H1 (cell line): ENCODE results near the gene CFAP100. TPM values are rescaled to one million over a fixed set of nuclear protein-coding genes. Genes with fewer than 3 reads are reported as not detected.

Experiments used
- CTCF ChIA-PET: fragments of 300-600 bp; sonication (Branson Sonifier 250); formaldehyde crosslinking; loops from one replicate; lab custom pipeline; 2021; ENCODE audit not compliant: partially characterized antibody; lab: Charles Lee
- POLR2A ChIA-PET: fragments of 300-600 bp; sonication (Branson Sonifier 250); formaldehyde crosslinking; loops from one replicate; lab custom pipeline; 2021; ENCODE audit warnings: inconsistent platforms; ENCODE audit not compliant: partially characterized antibody; lab: Charles Lee
- DNase-seq, 2 experiments: peaks; one replicate each; pipeline versions ENCODE4 v3.0.0 to v3.0.0-alpha.2; 2010 to 2022; ENCODE audit warnings: low spot score in 2 of 2, low read depth in 1 of 2, mixed read lengths in 1 of 2
- FAIRE-seq: peaks from 2 replicates; lab custom pipeline; 2011; peaks lifted over from hg19 to GRCh38; lab: Jason Lieb, UNC
- H2AFZ ChIP-seq: 2 replicates; pipeline ENCODE4 v1.8.1; 2012; ENCODE audit warnings: low read length, inconsistent platforms
- H2AK5ac ChIP-seq: 2 replicates; pipeline ENCODE4 v1.6.1; 2013; ENCODE audit warnings: low read depth, low read length
- H2BK120ac ChIP-seq: replicated peaks from 2 replicates; pipeline ENCODE3; 2013; ENCODE audit warnings: low read depth, low read length, inconsistent platforms
- H2BK12ac ChIP-seq: 2 replicates; pipeline ENCODE4 v1.6.1; 2013; ENCODE audit warnings: low read depth, low read length
- H2BK15ac ChIP-seq: 2 replicates; pipeline ENCODE4 v1.6.1; 2013; ENCODE audit warnings: low read length
- H2BK20ac ChIP-seq: 2 replicates; pipeline ENCODE4 v1.6.1; 2013; ENCODE audit warnings: low read length
- H2BK5ac ChIP-seq: 2 replicates; pipeline ENCODE4 v1.6.1; 2013; ENCODE audit warnings: low read depth, low read length
- H3K14ac ChIP-seq: 2 replicates; pipeline ENCODE4 v1.6.1; 2013; ENCODE audit warnings: inconsistent platforms; ENCODE audit not compliant: insufficient read length
- H3K18ac ChIP-seq: 2 replicates; pipeline ENCODE4 v1.6.1; 2013; ENCODE audit warnings: low read length; ENCODE audit errors: extremely low read depth
- H3K23ac ChIP-seq: 2 replicates; pipeline ENCODE4 v1.6.1; 2013; ENCODE audit warnings: inconsistent platforms; ENCODE audit not compliant: insufficient read length
- H3K23me2 ChIP-seq: 2 replicates; pipeline ENCODE4 v1.6.1; 2013; ENCODE audit warnings: low read depth, low read length
- H3K27ac ChIP-seq: 2 replicates; pipeline ENCODE4 v1.6.1; 2011; ENCODE audit warnings: low read depth, low read length, inconsistent platforms
- H3K27me3 ChIP-seq, 4 experiments: replicated peaks in 1 of 4; 1 replicate in 1 of 4; 2 replicates in 3 of 4; pipeline versions ENCODE4 v1.6.1 to v1.8.1; 2011 to 2013; ENCODE audit warnings: low read length in 3 of 4, mild to moderate bottlenecking in 3 of 4, inconsistent platforms in 2 of 4, mixed read lengths in 2 of 4, moderate library complexity in 1 of 4; ENCODE audit not compliant: control insufficient read depth in 3 of 4, insufficient read depth in 3 of 4; ENCODE audit errors: extremely low read depth in 1 of 4
- H3K36me3 ChIP-seq, 4 experiments: 2 replicates each; pipeline versions ENCODE4 v1.6.1 to v1.8.1; 2011 to 2013; ENCODE audit warnings: mild to moderate bottlenecking in 4 of 4, low read length in 3 of 4, moderate library complexity in 2 of 4, control low read depth in 1 of 4, inconsistent platforms in 1 of 4; ENCODE audit not compliant: insufficient read depth in 4 of 4, control insufficient read depth in 2 of 4
- H3K4ac ChIP-seq: replicated peaks from 2 replicates; pipeline ENCODE3; 2013; ENCODE audit warnings: low read length, low read depth, mixed read lengths, inconsistent platforms; ENCODE audit not compliant: insufficient read length
- H3K4me1 ChIP-seq, 4 experiments: replicated peaks in 1 of 4; 1 replicate in 1 of 4; 2 replicates in 3 of 4; pipeline versions ENCODE4 v1.6.1 to v1.8.1; 2011 to 2013; ENCODE audit warnings: low read length in 3 of 4, inconsistent platforms in 2 of 4, mixed read lengths in 1 of 4; ENCODE audit not compliant: insufficient read depth in 4 of 4, control insufficient read depth in 3 of 4
- H3K4me2 ChIP-seq, 2 experiments: 2 replicates each; pipeline versions ENCODE4 v1.6.1 to v1.8.1; 2011 to 2013; ENCODE audit warnings: low read depth in 2 of 2, low read length in 2 of 2, control low read depth in 1 of 2, inconsistent platforms in 1 of 2, mild to moderate bottlenecking in 1 of 2; ENCODE audit not compliant: insufficient read depth in 1 of 2
- H3K4me3 ChIP-seq, 4 experiments: fragments of 200-600, 300-600 bp in 1 of 4; sonication (generic), shearing (Covaris generic), sonication (Bioruptor Twin) in 1 of 4; 2 replicates each; pipeline versions ENCODE4 v1.5.1 to v1.8.1; 2011 to 2016; ENCODE audit warnings: low read length in 4 of 4, low read depth in 3 of 4, control low read depth in 2 of 4, inconsistent platforms in 2 of 4, mild to moderate bottlenecking in 2 of 4, mixed read lengths in 1 of 4, moderate library complexity in 1 of 4; ENCODE audit not compliant: insufficient read depth in 2 of 4; ENCODE audit errors: extremely low read depth in 1 of 4
- H3K56ac ChIP-seq: replicated peaks from 2 replicates; pipeline ENCODE3; 2013; ENCODE audit warnings: low read depth, mild to moderate bottlenecking, mixed read lengths, low read length, inconsistent platforms; ENCODE audit not compliant: insufficient read length
- H3K79me1 ChIP-seq: 2 replicates; pipeline ENCODE4 v1.6.1; 2013; ENCODE audit warnings: low read depth, low read length, control low read depth
- H3K79me2 ChIP-seq, 2 experiments: 2 replicates each; pipeline versions ENCODE4 v1.6.1 to v1.8.1; 2012 to 2013; ENCODE audit warnings: low read length in 2 of 2, mild to moderate bottlenecking in 2 of 2, inconsistent platforms in 1 of 2; ENCODE audit not compliant: insufficient read depth in 2 of 2, control insufficient read depth in 1 of 2
- H3K9ac ChIP-seq, 4 experiments: replicated peaks in 1 of 4; 1 replicate in 1 of 4; 2 replicates in 3 of 4; pipeline versions ENCODE4 v1.6.1 to v1.8.1; 2011 to 2013; ENCODE audit warnings: low read depth in 3 of 4, low read length in 3 of 4, control low read depth in 2 of 4, mild to moderate bottlenecking in 2 of 4, moderate library complexity in 2 of 4, inconsistent platforms in 1 of 4; ENCODE audit errors: extremely low read depth in 1 of 4
- H3K9me3 ChIP-seq, 2 experiments: 2 replicates each; pipeline versions ENCODE4 v1.6.1 to v1.8.1; 2012 to 2013; ENCODE audit warnings: mild to moderate bottlenecking in 2 of 2, moderate library complexity in 2 of 2, control low read depth in 1 of 2, inconsistent platforms in 1 of 2, low read depth in 1 of 2, low read length in 1 of 2, mixed read lengths in 1 of 2; ENCODE audit not compliant: insufficient read depth in 2 of 2
- H4K20me1 ChIP-seq, 2 experiments: replicated peaks in 1 of 2; 2 replicates each; pipeline versions ENCODE3 to v1.8.1; 2011 to 2013; ENCODE audit warnings: inconsistent platforms in 2 of 2, low read length in 2 of 2, mild to moderate bottlenecking in 1 of 2; ENCODE audit not compliant: insufficient read depth in 2 of 2, control insufficient read depth in 1 of 2
- H4K5ac ChIP-seq: 2 replicates; pipeline ENCODE4 v1.6.1; 2013; ENCODE audit warnings: low read length, low read depth, mixed read lengths, inconsistent platforms; ENCODE audit not compliant: insufficient read length
- H4K8ac ChIP-seq: 2 replicates; pipeline ENCODE4 v1.8.0; 2013; ENCODE audit warnings: mild to moderate bottlenecking, moderate library complexity, low read length, inconsistent platforms; ENCODE audit not compliant: insufficient read depth; ENCODE audit errors: extremely low read depth
- H4K91ac ChIP-seq: replicated peaks from 2 replicates; pipeline ENCODE3; 2013; ENCODE audit warnings: low read length, mixed read lengths, inconsistent platforms; ENCODE audit not compliant: insufficient read length
- CHD2 ChIP-seq: IDR thresholded peaks from 2 replicates; pipeline ENCODE4 v1.6.1; 2012; ENCODE audit warnings: low read length, improper control_type of control experiment
- CTBP2 ChIP-seq: IDR thresholded peaks from 2 replicates; pipeline ENCODE4 v1.7.0; 2011; ENCODE audit warnings: borderline replicate concordance, mild to moderate bottlenecking, moderate library complexity, mixed read lengths, low read length; ENCODE audit not compliant: insufficient read depth, insufficient read length
- EP300 ChIP-seq, 2 experiments: IDR thresholded peaks; 1 replicate in 1 of 2; 2 replicates in 1 of 2; pipeline ENCODE4 v1.6.1; 2011 to 2012; ENCODE audit warnings: low read depth in 2 of 2, low read length in 2 of 2, mild to moderate bottlenecking in 2 of 2, borderline replicate concordance in 1 of 2, inconsistent platforms in 1 of 2, moderate library complexity in 1 of 2
- FOSL1 ChIP-seq: IDR thresholded peaks from 2 replicates; pipeline ENCODE4 v1.6.1; 2011; ENCODE audit warnings: mild to moderate bottlenecking, low read depth, low read length, moderate library complexity; ENCODE audit not compliant: insufficient read depth
- GABPA ChIP-seq: IDR thresholded peaks from 2 replicates; pipeline ENCODE4 v1.6.1; 2011; ENCODE audit warnings: mild to moderate bottlenecking, low read length, moderate library complexity, borderline replicate concordance; ENCODE audit not compliant: insufficient read depth
- JUN ChIP-seq: IDR thresholded peaks from 2 replicates; pipeline ENCODE4 v1.6.1; 2011; ENCODE audit warnings: low read depth, mild to moderate bottlenecking, improper control_type of control experiment, low read length
- MAFK ChIP-seq: IDR thresholded peaks from 2 replicates; pipeline ENCODE4 v1.6.1; 2012; ENCODE audit warnings: low read depth, mild to moderate bottlenecking, improper control_type of control experiment, low read length
- SIX5 ChIP-seq: IDR thresholded peaks from 2 replicates; pipeline ENCODE4 v1.6.1; 2011; ENCODE audit warnings: mild to moderate bottlenecking, low read depth, low read length
- TCF12 ChIP-seq: IDR thresholded peaks from 2 replicates; pipeline ENCODE4 v1.6.1; 2011; ENCODE audit warnings: low read depth, mild to moderate bottlenecking, low read length
- WGBS, 2 experiments: shearing (Covaris generic) in 1 of 2; methylation state at CpG; one replicate each; pipeline versions ENCODE4 v1.1.6 to v1.1.7; 2013 to 2015; ENCODE audit warnings: low lambda C conversion rate in 2 of 2, mixed read lengths in 2 of 2, inconsistent platforms in 1 of 2, low coverage in 1 of 2, missing lambda C conversion rate in 1 of 2; ENCODE audit not compliant: insufficient replicate concordance in 2 of 2, insufficient coverage in 1 of 2, insufficient read length in 1 of 2; ENCODE audit errors: extremely low coverage in 1 of 2, missing lambda C conversion rate in 1 of 2; 5-methylcytosine and 5-hydroxymethylcytosine counted together
- polyA plus RNA-seq, 7 experiments: library from polyadenylated mRNA; depleted of rRNA in 3 of 7; stranded (reverse) in 5 of 7; unstranded in 2 of 7; fragments of >200 nt in 5 of 7; fragments of 200-250 nt in 2 of 7; gene quantifications; 1 replicate in 5 of 7; 2 replicates in 1 of 7; 4 replicates in 1 of 7; pipeline versions ENCODE4 v1.2.1 to v1.2.3, GENCODE V29; 2011 to 2013; ENCODE audit warnings: missing spikeins in 2 of 7, mixed read lengths in 2 of 7
- total RNA-seq: library from RNA; stranded (reverse); fragmentation: NEBNext Ultra II Directional; extraction: Animal tissue kit (Norgen Biotek cat#: 25700); gene quantifications from 2 replicates; pipeline ENCODE4 v1.2.1, GENCODE V29; 2021
- TF ChIP-seq, protein P1 (sequence below): IDR thresholded peaks from 2 replicates; pipeline ENCODE4 v1.6.1; 2011; ENCODE audit warnings: low read depth, mild to moderate bottlenecking, low read length; ENCODE audit not compliant: insufficient read depth

CFAP100 gene
- total and polyA plus RNA-seq, 2 of the 8 experiments (the other 6 are each of a cell fraction or from before 2014, with no cell fraction given): 0.17 TPM; not detected in 1

DNA sequence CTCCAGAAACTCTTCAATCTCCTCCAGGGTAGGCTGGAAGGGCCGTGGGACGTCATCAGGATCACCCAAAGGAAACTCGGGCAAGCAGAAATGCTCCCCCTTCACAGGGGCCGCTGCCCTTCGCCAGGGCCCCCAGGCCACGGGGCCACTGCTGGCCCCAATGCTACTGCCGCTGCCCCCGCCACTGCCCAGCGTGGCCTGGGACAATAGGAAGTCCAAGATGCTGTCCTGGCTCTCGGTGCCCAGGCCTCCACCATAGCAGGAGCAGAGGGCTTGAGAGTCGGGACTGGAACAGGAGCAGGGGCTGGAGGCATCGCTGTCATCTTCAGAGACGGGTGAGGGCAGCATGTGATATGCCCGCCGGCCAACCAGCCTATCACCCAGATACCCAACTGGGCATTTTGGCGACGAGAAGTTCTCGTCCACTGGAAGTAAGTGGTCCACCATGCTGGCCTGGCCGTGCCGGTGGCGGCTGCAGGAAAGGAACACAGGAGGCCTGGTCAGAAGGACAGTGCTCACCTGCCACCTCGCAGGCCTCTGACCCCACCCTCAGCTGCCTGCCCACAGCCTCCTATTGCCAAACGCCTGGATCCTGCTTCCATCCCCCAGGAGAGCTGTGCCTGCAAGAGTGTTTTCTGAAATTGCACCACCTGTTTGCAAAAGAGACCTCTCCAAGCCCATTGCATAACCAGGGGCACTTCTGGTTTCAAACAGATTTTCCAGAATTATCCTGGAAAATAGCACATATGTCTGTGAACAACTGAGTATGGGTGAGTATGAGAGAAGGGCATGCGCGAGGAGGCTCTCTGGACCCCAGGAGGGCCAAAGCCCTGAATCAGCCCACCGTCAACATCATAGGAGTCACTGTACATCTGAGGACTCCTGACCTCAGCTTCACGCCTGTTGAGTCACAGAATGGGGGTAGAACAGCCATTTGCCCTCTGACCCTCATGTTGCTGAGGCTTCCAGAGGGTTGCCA is 41.9 kb upstream of the CFAP100 start:
- Histone ChIP-seq H2BK5ac (no peak overlapping the region), H3K27ac (no peak overlapping the region), H4K20me1 (peaks cover 0 to 21% of the 10 kb centered on the region in 2 experiments), H4K5ac (no peak overlapping the region), H3K79me2 (peaks cover 0 to 18% of the 10 kb centered on the region in 2 experiments; a peak in 1 of 4 replicates), H3K4me1 (peaks cover 0 to 16% (median 8%) of the 10 kb centered on the region in 4 experiments; a peak in 5 of 7 replicates), H3K9ac (no peak overlapping the region), H2BK15ac (no peak overlapping the region), H3K18ac (no peak overlapping the region), H2BK12ac (no peak overlapping the region), H3K23ac (no peak overlapping the region), H3K4me3 (no peak overlapping the region), H3K79me1 (0 out of 2 replicates have a peak, but pooled peaks cover 3% of the 10 kb centered on the region), H2BK20ac (no peak overlapping the region), H2BK120ac (no peak overlapping the region), H3K9me3 (no peaks in the 10 kb centered on the region), H3K56ac (no peak overlapping the region), H4K91ac (no peak overlapping the region), H4K8ac (peak overlapping the region; percentile 72), H3K14ac (no peak overlapping the region), H3K23me2 (peaks cover 13% of the 10 kb centered on the region), H3K4ac (no peak overlapping the region), H3K36me3 (peaks cover 0 to 15% (median 10%) of the 10 kb centered on the region in 4 experiments; a peak in 5 of 8 replicates), H3K4me2 (no peak overlapping the region), H2AFZ (no peak overlapping the region), H3K27me3 (no peaks in the 10 kb centered on the region), H2AK5ac (no peak overlapping the region)
- ChIA-PET POLR2A (interaction anchor here (1.6 kb wide), 1 partner anchor 85 kb away, joined by 4 read pairs; no protein-coding TSS in a partner anchor), CTCF (interaction anchor here (0.9 to 2.1 kb wide), 4 partner anchors 8 to 219 kb away, joined by 3 to 8 read pairs (median 4); no protein-coding TSS in a partner anchor)
- WGBS, 2 experiments: 93% methylated on average over 25 of the region's 27 CpGs; no CpG with 5 or more reads in 1 of the 2 experiments
- FAIRE-seq: no peak
- no peak for DNase-seq
- TF ChIP-seq TCF12 (no peak), EP300 (IDR thresholded peaks at IDR 0.05; ENCODE audit: borderline replicate concordance in 1 of 2, low read depth in 2 of 2, low read length in 2 of 2) (no peak), SIX5 (no peak), GABPA (no peak), CHD2 (no peak), MAFK (no peak), CTBP2 (no peak), FOSL1 (no peak), JUN (no peak)
- TF ChIP-seq, protein P1, sequence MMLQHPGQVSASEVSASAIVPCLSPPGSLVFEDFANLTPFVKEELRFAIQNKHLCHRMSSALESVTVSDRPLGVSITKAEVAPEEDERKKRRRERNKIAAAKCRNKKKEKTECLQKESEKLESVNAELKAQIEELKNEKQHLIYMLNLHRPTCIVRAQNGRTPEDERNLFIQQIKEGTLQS: no peak
